ENCODE results near the gene HNF4A. TPM values are rescaled to one million over a fixed set of nuclear protein-coding genes. Genes with fewer than 3 reads are reported as not detected.

HNF4A gene
- total RNA-seq, 5 donors from 2014 or later (not counting 1 experiment from before 2014, with no cell fraction given): 0.16 to 0.35 (median 0.32) TPM; not detected in 2

GRCh38 chr20:44425923-44426322, 70.4 kb downstream of the HNF4A start:
- H3K9me3 ChIP-seq: no peaks in the 10 kb centered on the region
- DNase-seq (no peak), ATAC-seq (replicated peaks in 1 of 4) (no peak)
- H3K9me3 Mint-ChIP-seq: no peaks in the 10 kb centered on the region
- H3K4me3 ChIP-seq (ENCODE audit: control insufficient read depth in 1 of 2, extremely low read depth in 1 of 2, low read length in 1 of 2): no peak overlapping the region
- no peak overlapping the region for H3K4me3 Mint-ChIP-seq
- no peaks in the 10 kb centered on the region for H3K36me3 Mint-ChIP-seq
- H3K27me3 Mint-ChIP-seq: peaks cover 0 to 18% of the 10 kb centered on the region in 2 donors
- H3K27ac ChIP-seq (ENCODE audit: low read length): no peak overlapping the region
- H3K36me3 ChIP-seq (ENCODE audit: control insufficient read depth in 2 of 2, extremely low read depth in 1 of 2, insufficient read depth in 1 of 2, low read length in 1 of 2): no peaks in the 10 kb centered on the region
- POLR2A ChIA-PET: no interaction called here
- WGBS (ENCODE audit: insufficient coverage): 88% methylated on average over 2 of the region's 2 CpGs
- no peak overlapping the region for H3K27ac Mint-ChIP-seq
- H3K27me3 ChIP-seq (replicated peaks in 1 of 2; ENCODE audit: control insufficient read depth in 2 of 2, extremely low read depth in 1 of 2, insufficient read depth in 2 of 2, low read length in 1 of 2): peaks cover 2 to 18% of the 10 kb centered on the region in 2 experiments
- no peaks in the 10 kb centered on the region for H3K4me1 Mint-ChIP-seq
- CTCF ChIA-PET: no interaction called here
- no peaks in the 10 kb centered on the region for H3K4me1 ChIP-seq (ENCODE audit: control insufficient read depth in 1 of 2, extremely low read depth in 1 of 2, insufficient read depth in 2 of 2, low read length in 2 of 2)

GRCh38 chr20:44426879-44427790, 71.6 kb downstream of the HNF4A start:
- no peaks in the 10 kb centered on the region for H3K36me3 Mint-ChIP-seq
- H3K4me1 ChIP-seq (ENCODE audit: control insufficient read depth in 1 of 2, extremely low read depth in 1 of 2, insufficient read depth in 2 of 2, low read length in 2 of 2): no peaks in the 10 kb centered on the region
- H3K36me3 ChIP-seq (ENCODE audit: control insufficient read depth in 2 of 2, extremely low read depth in 1 of 2, insufficient read depth in 1 of 2, low read length in 1 of 2): no peaks in the 10 kb centered on the region
- peaks cover 0 to 9% of the 10 kb centered on the region in 2 donors for H3K27me3 Mint-ChIP-seq
- no peak overlapping the region for H3K27ac ChIP-seq (ENCODE audit: low read length)
- 83% methylated on average over 5 of the region's 10 CpGs for WGBS (ENCODE audit: insufficient coverage)
- ATAC-seq (replicated peaks in 1 of 4) (no peak), DNase-seq (no peak)
- no peak overlapping the region for H3K4me3 Mint-ChIP-seq
- no peaks in the 10 kb centered on the region for H3K9me3 Mint-ChIP-seq
- no peak overlapping the region for H3K27ac Mint-ChIP-seq
- H3K4me1 Mint-ChIP-seq: no peaks in the 10 kb centered on the region
- peaks cover 0 to 24% of the 10 kb centered on the region in 2 experiments for H3K27me3 ChIP-seq (replicated peaks in 1 of 2; ENCODE audit: control insufficient read depth in 2 of 2, extremely low read depth in 1 of 2, insufficient read depth in 2 of 2, low read length in 1 of 2)
- no peaks in the 10 kb centered on the region for H3K9me3 ChIP-seq
- ChIA-PET POLR2A (no interaction called here), CTCF (interaction anchor here in 1 of 2 donors (0.6 kb wide), 1 partner anchor 257 kb away, joined by 7 read pairs; no protein-coding TSS in a partner anchor)
- H3K4me3 ChIP-seq (ENCODE audit: control insufficient read depth in 1 of 2, extremely low read depth in 1 of 2, low read length in 1 of 2): no peak overlapping the region

- Histone ChIP-seq H3K9me3 (no peaks in the 10 kb centered on the region), H3K27ac (ENCODE audit: low read length) (no peak overlapping the region), H3K4me3 (ENCODE audit: control insufficient read depth in 1 of 2, extremely low read depth in 1 of 2, low read length in 1 of 2) (no peak overlapping the region), H3K27me3 (replicated peaks in 1 of 2; ENCODE audit: control insufficient read depth in 2 of 2, extremely low read depth in 1 of 2, insufficient read depth in 2 of 2, low read length in 1 of 2) (peaks cover 0 to 22% of the 10 kb centered on the region in 2 experiments), H3K36me3 (ENCODE audit: control insufficient read depth in 2 of 2, extremely low read depth in 1 of 2, insufficient read depth in 1 of 2, low read length in 1 of 2) (no peaks in the 10 kb centered on the region), H3K4me1 (ENCODE audit: control insufficient read depth in 1 of 2, extremely low read depth in 1 of 2, insufficient read depth in 2 of 2, low read length in 2 of 2) (no peaks in the 10 kb centered on the region)
- no peaks in the 10 kb centered on the region for H3K36me3 Mint-ChIP-seq
- H3K4me3 Mint-ChIP-seq: no peak overlapping the region
- H3K9me3 Mint-ChIP-seq: no peaks in the 10 kb centered on the region
- ATAC-seq (replicated peaks in 1 of 4): no peak
- no peak overlapping the region for H3K27ac Mint-ChIP-seq
- 60% methylated on average over 1 of the region's 3 CpGs for WGBS (ENCODE audit: insufficient coverage)
- H3K27me3 Mint-ChIP-seq: peaks cover 5 to 7% of the 10 kb centered on the region in 2 donors
- ChIA-PET POLR2A (no interaction called here), CTCF (no interaction called here)
- no peaks in the 10 kb centered on the region for H3K4me1 Mint-ChIP-seq
- no peak for DNase-seq
Measured at GRCh38 chr20:44427804-44428173, 72.3 kb downstream of the HNF4A start.

- H3K4me3 ChIP-seq (ENCODE audit: control insufficient read depth in 1 of 2, extremely low read depth in 1 of 2, low read length in 1 of 2): no peak overlapping the region
- no peaks in the 10 kb centered on the region for H3K4me1 ChIP-seq (ENCODE audit: control insufficient read depth in 1 of 2, extremely low read depth in 1 of 2, insufficient read depth in 2 of 2, low read length in 2 of 2)
- H3K27ac ChIP-seq (ENCODE audit: low read length): no peak overlapping the region
- Mint-ChIP-seq H3K9me3 (no peaks in the 10 kb centered on the region), H3K36me3 (no peaks in the 10 kb centered on the region), H3K27me3 (peaks cover 5 to 8% of the 10 kb centered on the region in 2 donors), H3K27ac (no peak overlapping the region), H3K4me1 (no peaks in the 10 kb centered on the region), H3K4me3 (no peak overlapping the region)
- ATAC-seq (replicated peaks in 1 of 4): no peak
- no peaks in the 10 kb centered on the region for H3K9me3 ChIP-seq
- H3K27me3 ChIP-seq (replicated peaks in 1 of 2; ENCODE audit: control insufficient read depth in 2 of 2, extremely low read depth in 1 of 2, insufficient read depth in 2 of 2, low read length in 1 of 2): peaks cover 0 to 16% of the 10 kb centered on the region in 2 experiments
- no peaks in the 10 kb centered on the region for H3K36me3 ChIP-seq (ENCODE audit: control insufficient read depth in 2 of 2, extremely low read depth in 1 of 2, insufficient read depth in 1 of 2, low read length in 1 of 2)
- ChIA-PET CTCF (no interaction called here), POLR2A (no interaction called here)
- 68% methylated on average over 6 of the region's 8 CpGs for WGBS (ENCODE audit: insufficient coverage)
- no peak for DNase-seq
Measured at GRCh38 chr20:44428174-44429016, 72.9 kb downstream of the HNF4A start.

- peaks cover 3 to 8% of the 10 kb centered on the region in 2 donors for H3K27me3 Mint-ChIP-seq
- H3K36me3 Mint-ChIP-seq: no peaks in the 10 kb centered on the region
- H3K4me1 Mint-ChIP-seq: no peaks in the 10 kb centered on the region
- no peak overlapping the region for H3K27ac ChIP-seq (ENCODE audit: low read length)
- no peaks in the 10 kb centered on the region for H3K4me1 ChIP-seq (ENCODE audit: control insufficient read depth in 1 of 2, extremely low read depth in 1 of 2, insufficient read depth in 2 of 2, low read length in 2 of 2)
- peaks cover 0 to 18% of the 10 kb centered on the region in 2 experiments for H3K27me3 ChIP-seq (replicated peaks in 1 of 2; ENCODE audit: control insufficient read depth in 2 of 2, extremely low read depth in 1 of 2, insufficient read depth in 2 of 2, low read length in 1 of 2)
- no CpG with 5 or more reads among the region's 2 CpGs for WGBS (ENCODE audit: insufficient coverage)
- ChIA-PET CTCF (no interaction called here), POLR2A (no interaction called here)
- no peak for DNase-seq
- H3K4me3 ChIP-seq (ENCODE audit: control insufficient read depth in 1 of 2, extremely low read depth in 1 of 2, low read length in 1 of 2): no peak overlapping the region
- no peaks in the 10 kb centered on the region for H3K9me3 ChIP-seq
- ATAC-seq (replicated peaks in 1 of 4): no peak
- H3K27ac Mint-ChIP-seq: no peak overlapping the region
- H3K36me3 ChIP-seq (ENCODE audit: control insufficient read depth in 2 of 2, extremely low read depth in 1 of 2, insufficient read depth in 1 of 2, low read length in 1 of 2): no peaks in the 10 kb centered on the region
- H3K9me3 Mint-ChIP-seq: no peaks in the 10 kb centered on the region
- H3K4me3 Mint-ChIP-seq: no peak overlapping the region
Measured at GRCh38 chr20:44429017-44429339, 73.5 kb downstream of the HNF4A start.

- H3K4me1 Mint-ChIP-seq: no peaks in the 10 kb centered on the region
- Histone ChIP-seq H3K36me3 (ENCODE audit: control insufficient read depth in 2 of 2, extremely low read depth in 1 of 2, insufficient read depth in 1 of 2, low read length in 1 of 2) (no peaks in the 10 kb centered on the region), H3K27ac (ENCODE audit: low read length) (no peak overlapping the region), H3K27me3 (replicated peaks in 1 of 2; ENCODE audit: control insufficient read depth in 2 of 2, extremely low read depth in 1 of 2, insufficient read depth in 2 of 2, low read length in 1 of 2) (peaks cover 0 to 22% of the 10 kb centered on the region in 2 experiments), H3K9me3 (no peaks in the 10 kb centered on the region), H3K4me1 (ENCODE audit: control insufficient read depth in 1 of 2, extremely low read depth in 1 of 2, insufficient read depth in 2 of 2, low read length in 2 of 2) (no peaks in the 10 kb centered on the region), H3K4me3 (ENCODE audit: control insufficient read depth in 1 of 2, extremely low read depth in 1 of 2, low read length in 1 of 2) (no peak overlapping the region)
- ATAC-seq (replicated peaks in 1 of 4) (no peak), DNase-seq (no peak)
- H3K27ac Mint-ChIP-seq: no peak overlapping the region
- WGBS (ENCODE audit: insufficient coverage): 81% methylated on average over 8 of the region's 17 CpGs
- POLR2A ChIA-PET: no interaction called here
- no peaks in the 10 kb centered on the region for H3K36me3 Mint-ChIP-seq
- peaks cover 3 to 8% of the 10 kb centered on the region in 2 donors for H3K27me3 Mint-ChIP-seq
- no peak overlapping the region for H3K4me3 Mint-ChIP-seq
- CTCF ChIA-PET: no interaction called here
- no peaks in the 10 kb centered on the region for H3K9me3 Mint-ChIP-seq
Measured at GRCh38 chr20:44429419-44430269, 74.1 kb downstream of the HNF4A start.
